HG02571 (cell line): ENCODE results near the gene PRAMEF1.
"Not testable (repeated sequence)": the region's sequence is repeated elsewhere in the genome, so short reads cannot be mapped to it uniquely, and the experiment has no call there.

Source experiments
- ATAC-seq: cut with Tn5 transposase; IDR thresholded peaks from one replicate; pipeline ENCODE4 v1.9.1; 2021; ENCODE audit warnings: mild to moderate bottlenecking, moderate library complexity; ENCODE audit not compliant: unreplicated experiment

PRAMEF1 gene

GRCh38 chr1:12791097-12791496 is at the start of gene PRAMEF1:
PRAMEF1 (plus strand) TSS chr1:12791397; CDS start chr1:12793228, 1,831 bp downstream.
- ATAC-seq = not testable (repeated sequence)

GRCh38 chr1:12741946-12742345 is 49.3 kb upstream of the PRAMEF1 start:
- ATAC-seq = no peak

GRCh38 chr1:12745126-12745991 is 45.8 kb upstream of the PRAMEF1 start:
- ATAC-seq = no peak

GRCh38 chr1:12745992-12746323 is 45.2 kb upstream of the PRAMEF1 start, which contains the start of gene CFAP107:
CFAP107 (plus strand) TSS chr1:12746200; CDS start chr1:12746431, 231 bp downstream.
- ATAC-seq = no peak

- no peak for ATAC-seq
Observed at GRCh38 chr1:12748778-12749355, 42.3 kb upstream of the PRAMEF1 start.

GRCh38 chr1:12754738-12755137 is 36.5 kb upstream of the PRAMEF1 start:
- no peak for ATAC-seq

- ATAC-seq = no peak
Observed at GRCh38 chr1:12756273-12756672, 34.9 kb upstream of the PRAMEF1 start.

- ATAC-seq = no peak
Observed at GRCh38 chr1:12756768-12757413, 34.3 kb upstream of the PRAMEF1 start.

GRCh38 chr1:12757836-12758235 is 33.4 kb upstream of the PRAMEF1 start:
- no peak for ATAC-seq

- ATAC-seq = no peak
Observed at GRCh38 chr1:12760256-12760795, 30.9 kb upstream of the PRAMEF1 start.

- ATAC-seq = no peak
Observed at GRCh38 chr1:12761781-12762180, 29.4 kb upstream of the PRAMEF1 start.

- no peak for ATAC-seq
Observed at GRCh38 chr1:12762766-12763165, 28.4 kb upstream of the PRAMEF1 start.

GRCh38 chr1:12763479-12763878 is 27.7 kb upstream of the PRAMEF1 start:
- ATAC-seq = no peak

- ATAC-seq = no peak
Observed at GRCh38 chr1:12764016-12764415, 27.2 kb upstream of the PRAMEF1 start.

GRCh38 chr1:12769031-12769430 is 22.2 kb upstream of the PRAMEF1 start:
- ATAC-seq = no peak

- ATAC-seq = no peak
Observed at GRCh38 chr1:12769976-12770505, 21.2 kb upstream of the PRAMEF1 start.

- no peak for ATAC-seq
Observed at GRCh38 chr1:12770620-12771019, 20.6 kb upstream of the PRAMEF1 start.

GRCh38 chr1:12771186-12771585 is 20.0 kb upstream of the PRAMEF1 start:
- ATAC-seq = no peak

GRCh38 chr1:12772520-12772919 is 18.7 kb upstream of the PRAMEF1 start:
- ATAC-seq = no peak

- ATAC-seq = no peak
Observed at GRCh38 chr1:12773438-12773837, 17.8 kb upstream of the PRAMEF1 start, which contains the start of gene PRAMEF12. PRAMEF12 (plus strand) TSS chr1:12773738; CDS start chr1:12774868, 1,130 bp downstream.

GRCh38 chr1:12774801-12775345 is 16.3 kb upstream of the PRAMEF1 start:
- ATAC-seq = no peak
